Sigmoid colon (tissue), 7 donors: ENCODE data around the gene SPDYE2. TPM values are rescaled to one million over a fixed set of nuclear protein-coding genes. Genes with fewer than 3 reads are reported as not detected.
"Not testable (repeated sequence)": the region's sequence is repeated elsewhere in the genome, so short reads cannot be mapped to it uniquely, and the experiment has no call there.

Experiments used
- DNase-seq: peaks from one replicate; pipeline ENCODE4 v3.0.0-alpha.2; 2019
- H3K27ac ChIP-seq, 4 donors: fragments of 200-600 bp; sonication (generic); one replicate each; pipeline ENCODE4 v1.5.1; 2016 to 2019; ENCODE audit warnings: mild to moderate bottlenecking in 1 of 4
- H3K27me3 ChIP-seq, 3 donors: fragments of 200-600 bp; sonication (generic); one replicate each; pipeline ENCODE4 v1.5.1; 2019; ENCODE audit warnings: mild to moderate bottlenecking in 1 of 3
- H3K36me3 ChIP-seq, 4 donors: fragments of 200-600 bp; sonication (generic); one replicate each; pipeline ENCODE4 v1.5.1; 2016 to 2019
- H3K4me1 ChIP-seq, 4 donors: fragments of 200-600 bp; sonication (generic); one replicate each; pipeline ENCODE4 v1.5.1; 2017 to 2019
- H3K4me3 ChIP-seq, 4 donors: fragments of 200-600 bp; sonication (generic); one replicate each; pipeline ENCODE4 v1.5.1; 2017 to 2019; ENCODE audit warnings: mild to moderate bottlenecking in 2 of 4, moderate library complexity in 1 of 4
- H3K9me3 ChIP-seq, 4 donors: fragments of 200-600 bp in 3 of 4; sonication (generic) in 3 of 4; one replicate each; pipeline versions ENCODE4 v1.5.1 to v1.6.1; 2013 to 2019
- POLR2A ChIP-seq, 2 donors: fragments of 450-650 bp; IDR thresholded peaks; one replicate each; pipeline ENCODE4 v1.6.1; 2016; ENCODE audit warnings: antibody characterized with exemption in 2 of 2, mild to moderate bottlenecking in 2 of 2, moderate library complexity in 2 of 2
- POLR2AphosphoS5 ChIP-seq, 4 donors: sonication (generic); formaldehyde crosslinking; IDR thresholded peaks; one replicate each; pipeline ENCODE4 v1.6.1; 2017; ENCODE audit warnings: antibody characterized with exemption in 4 of 4
- WGBS, 2 donors: extraction: QIAGEN DNeasy Blood & Tissue Kit; methylation state at CpG; one replicate each; pipeline ENCODE4 v1.1.7; 2013; 5-methylcytosine and 5-hydroxymethylcytosine counted together
- intact Hi-C: fragments of 100-400 bp; cut with DNase I; formaldehyde crosslinking; loops from one replicate; pipeline ENCODE4 v1.15.1; 2023
- polyA plus RNA-seq, 3 donors: library from polyadenylated mRNA; stranded (reverse); fragments of 200-250 nt; gene quantifications; one replicate each; pipeline ENCODE4 v1.2.3, GENCODE V29; 2013
- total RNA-seq, 4 donors: library from RNA; depleted of rRNA; stranded (reverse); fragments of >200 nt; gene quantifications; one replicate each; pipeline ENCODE4 v1.1.0, GENCODE V29; 2016
- TF ChIP-seq, protein P1 (sequence below), 4 experiments: fragments of 450-650 bp in 3 of 4; fragments of 200-600 bp in 1 of 4; IDR thresholded peaks; one replicate each; pipeline ENCODE4 v1.5.1; 2016 to 2019; ENCODE audit warnings: antibody characterized with exemption in 4 of 4, mild to moderate bottlenecking in 3 of 4, moderate library complexity in 2 of 4
- donor health status: healthy with polysubstance abuse.
- donor health status: Bipolar disorder and iron deficiency.
- donor health status: healthy.

The SPDYE2 gene
- total and polyA plus RNA-seq, 7 donors = 0.12 TPM; not detected in 6

DNA sequence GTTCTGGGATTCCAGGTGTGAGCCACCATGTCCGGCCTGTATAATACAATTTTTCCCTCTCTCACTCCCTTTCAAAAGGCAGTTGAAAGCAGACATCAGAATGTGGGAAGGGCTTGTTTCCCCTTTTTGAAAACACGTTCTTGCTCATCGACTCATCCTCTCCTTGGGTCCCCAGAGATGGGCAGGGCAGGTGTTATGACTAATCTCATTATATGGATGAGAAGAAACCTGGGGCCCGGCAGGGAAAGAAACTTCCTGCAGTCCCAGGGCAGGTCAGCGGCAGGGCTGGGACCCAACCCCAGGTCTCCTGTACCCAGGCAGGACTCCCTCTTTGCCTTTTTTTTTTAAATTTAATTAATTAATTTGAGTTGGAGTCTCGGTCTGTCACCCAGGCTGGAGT is 4.7 kb upstream of the SPDYE2 start:
- peak; percentile 27 for DNase-seq
- H3K9me3 ChIP-seq, H3K27ac ChIP-seq, H3K4me3 ChIP-seq, intact Hi-C loops, H3K4me1 ChIP-seq, H3K27me3 ChIP-seq, H3K36me3 ChIP-seq: not testable (repeated sequence)
- 77 to 88% methylated on average over 1 to 2 of the region's 6 CpGs for WGBS, 2 donors

DNA sequence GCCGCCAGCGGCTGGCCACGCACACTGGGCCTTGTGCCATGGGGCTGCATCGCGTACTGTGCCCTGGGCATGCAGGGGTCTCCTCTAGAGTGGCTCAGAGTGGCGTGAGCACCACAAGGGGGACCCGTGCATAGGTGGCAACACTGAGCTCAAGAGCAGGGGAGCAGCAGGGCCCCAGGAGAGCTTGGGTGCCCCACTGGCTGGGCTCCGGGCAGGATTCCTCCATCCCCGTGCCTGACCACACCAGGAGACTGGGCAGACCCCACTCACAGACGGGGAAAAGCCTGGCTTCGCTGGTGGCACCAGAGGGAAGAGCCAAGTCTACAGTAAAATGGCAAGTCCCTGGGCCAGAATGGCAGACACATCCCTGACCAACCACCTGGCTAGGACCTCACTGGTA is 17.6 kb downstream of the SPDYE2 start:
- intact Hi-C loops, H3K4me1 ChIP-seq, H3K27me3 ChIP-seq, H3K9me3 ChIP-seq, H3K4me3 ChIP-seq, H3K36me3 ChIP-seq, DNase-seq, H3K27ac ChIP-seq: not testable (repeated sequence)
- 94 to 95% methylated on average over 4 of the region's 11 CpGs for WGBS, 2 donors

DNA sequence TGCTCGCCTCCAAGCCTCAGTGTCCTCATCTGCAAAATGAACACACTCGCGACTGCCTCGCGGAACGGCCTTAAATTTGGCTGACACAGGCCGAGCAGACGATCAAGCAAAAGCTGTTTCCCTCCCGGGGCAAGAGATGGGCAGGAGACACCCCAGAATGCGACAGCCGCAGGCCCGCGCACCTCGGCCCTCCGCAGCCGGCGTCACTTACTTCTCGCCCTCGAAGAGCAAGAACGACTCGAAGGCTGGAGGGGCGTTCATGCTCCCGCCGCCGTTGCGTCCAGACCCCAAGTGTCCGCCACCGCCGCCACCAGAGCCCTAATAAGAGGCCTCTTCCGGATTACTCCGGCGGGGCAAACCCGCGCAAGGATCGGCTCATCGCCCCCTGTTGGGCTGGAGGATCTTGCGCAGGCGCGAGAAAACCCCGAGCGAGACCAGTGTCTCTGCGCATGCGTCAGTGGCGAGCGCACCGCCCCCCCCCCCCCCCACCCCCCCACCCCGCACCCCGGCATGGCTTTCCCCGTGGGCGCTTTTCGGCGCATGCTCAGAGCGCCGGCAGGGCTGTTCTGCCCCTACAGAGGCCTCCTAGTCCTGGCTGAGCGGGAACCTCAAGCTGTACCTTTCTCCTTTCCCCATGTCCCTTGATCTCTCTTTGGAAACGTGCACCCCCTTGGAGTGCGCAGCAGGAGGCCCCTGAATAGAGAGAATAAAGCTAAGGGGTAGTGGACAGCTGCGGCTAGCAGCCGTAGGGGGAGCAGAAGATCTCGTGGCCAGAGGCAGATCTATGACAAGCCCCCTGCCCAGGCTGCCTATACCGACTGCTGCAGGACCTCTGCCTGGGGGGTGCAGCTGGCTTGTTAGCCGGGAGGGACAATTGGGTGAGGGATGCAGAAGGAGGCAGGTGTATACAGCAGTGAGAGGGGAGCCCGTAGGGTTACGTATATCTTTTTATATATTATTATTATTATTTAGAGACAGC is 21.5 kb downstream of the SPDYE2 start, which contains the start of gene POLR2J3:
TSS of gene POLR2J3 (minus strand) at position 323 of the 979 bp plus-strand sequence. CDS start at position 261, 62 bp downstream.
- H3K4me1 ChIP-seq, H3K9me3 ChIP-seq, intact Hi-C loops, H3K27me3 ChIP-seq, H3K36me3 ChIP-seq: not testable (repeated sequence)
- Histone ChIP-seq H3K27ac (peak within 1 kb of the TSS; percentile 68 to 85 (median 78)), H3K4me3 (peak within 1 kb of the TSS; percentile 54 to 82 (median 63))
- 0% methylated on average over 54 of the region's 64 CpGs for WGBS, 2 donors
- TF ChIP-seq, protein P1, sequence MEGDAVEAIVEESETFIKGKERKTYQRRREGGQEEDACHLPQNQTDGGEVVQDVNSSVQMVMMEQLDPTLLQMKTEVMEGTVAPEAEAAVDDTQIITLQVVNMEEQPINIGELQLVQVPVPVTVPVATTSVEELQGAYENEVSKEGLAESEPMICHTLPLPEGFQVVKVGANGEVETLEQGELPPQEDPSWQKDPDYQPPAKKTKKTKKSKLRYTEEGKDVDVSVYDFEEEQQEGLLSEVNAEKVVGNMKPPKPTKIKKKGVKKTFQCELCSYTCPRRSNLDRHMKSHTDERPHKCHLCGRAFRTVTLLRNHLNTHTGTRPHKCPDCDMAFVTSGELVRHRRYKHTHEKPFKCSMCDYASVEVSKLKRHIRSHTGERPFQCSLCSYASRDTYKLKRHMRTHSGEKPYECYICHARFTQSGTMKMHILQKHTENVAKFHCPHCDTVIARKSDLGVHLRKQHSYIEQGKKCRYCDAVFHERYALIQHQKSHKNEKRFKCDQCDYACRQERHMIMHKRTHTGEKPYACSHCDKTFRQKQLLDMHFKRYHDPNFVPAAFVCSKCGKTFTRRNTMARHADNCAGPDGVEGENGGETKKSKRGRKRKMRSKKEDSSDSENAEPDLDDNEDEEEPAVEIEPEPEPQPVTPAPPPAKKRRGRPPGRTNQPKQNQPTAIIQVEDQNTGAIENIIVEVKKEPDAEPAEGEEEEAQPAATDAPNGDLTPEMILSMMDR (IDR thresholded peaks at IDR 0.05) = peak in 2 of 4 experiments; percentile 52 to 74
- peak in 1 of 2 donors; percentile 38 for TF ChIP-seq POLR2A (IDR thresholded peaks at IDR 0.05)
- peak in 3 of 4 donors; percentile 58 to 77 (median 75) for TF ChIP-seq POLR2AphosphoS5 (IDR thresholded peaks at IDR 0.05)
- peak; percentile 96 for DNase-seq

DNA sequence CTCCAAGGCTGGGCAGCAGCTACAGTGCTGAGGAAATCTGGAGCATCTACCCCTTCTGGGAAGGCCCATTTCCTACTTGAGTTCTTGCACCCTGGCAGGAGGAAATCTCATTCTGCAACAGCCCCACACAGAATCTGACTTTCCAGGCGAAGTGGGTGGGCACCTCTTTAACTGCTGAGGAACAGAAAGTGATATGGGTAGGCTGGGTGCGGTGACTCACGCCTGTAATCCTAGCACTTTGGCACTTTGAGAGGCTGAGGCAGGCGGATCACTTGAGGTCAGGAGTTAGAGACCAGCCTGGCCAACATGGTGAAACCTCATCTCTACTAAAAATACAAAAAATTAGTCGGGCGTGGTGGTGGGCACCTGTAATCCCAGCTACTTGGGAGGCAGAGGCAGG is 23.6 kb downstream of the SPDYE2 start:
- H3K27me3 ChIP-seq, H3K4me3 ChIP-seq, H3K36me3 ChIP-seq, H3K9me3 ChIP-seq, H3K27ac ChIP-seq, intact Hi-C loops, H3K4me1 ChIP-seq, DNase-seq: not testable (repeated sequence)
- WGBS, 2 donors = no CpG with 5 or more reads among the region's 6 CpGs

DNA sequence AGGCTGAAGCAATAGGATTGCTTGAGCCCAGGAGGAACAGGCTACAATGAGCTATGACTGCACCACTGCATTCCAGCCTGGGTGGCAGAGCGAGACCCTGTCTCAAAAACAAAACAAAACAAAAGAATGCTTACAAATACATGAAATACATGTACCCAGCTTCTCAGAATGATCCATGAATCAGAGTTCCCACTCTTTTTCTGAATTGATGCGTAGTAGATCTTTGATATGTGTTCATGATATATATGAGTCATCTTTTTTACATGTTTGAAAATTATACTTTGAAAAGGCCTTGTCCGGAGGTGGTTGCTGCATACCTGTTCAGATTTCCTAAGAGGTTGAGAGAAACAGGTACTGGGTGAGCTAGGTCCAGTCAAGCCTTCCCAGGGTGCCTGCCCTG is 25.3 kb downstream of the SPDYE2 start:
- H3K4me3 ChIP-seq, H3K27ac ChIP-seq, H3K4me1 ChIP-seq, intact Hi-C loops, DNase-seq, H3K36me3 ChIP-seq, H3K27me3 ChIP-seq, H3K9me3 ChIP-seq: not testable (repeated sequence)
- no CpG with 5 or more reads among the region's 3 CpGs for WGBS, 2 donors

DNA sequence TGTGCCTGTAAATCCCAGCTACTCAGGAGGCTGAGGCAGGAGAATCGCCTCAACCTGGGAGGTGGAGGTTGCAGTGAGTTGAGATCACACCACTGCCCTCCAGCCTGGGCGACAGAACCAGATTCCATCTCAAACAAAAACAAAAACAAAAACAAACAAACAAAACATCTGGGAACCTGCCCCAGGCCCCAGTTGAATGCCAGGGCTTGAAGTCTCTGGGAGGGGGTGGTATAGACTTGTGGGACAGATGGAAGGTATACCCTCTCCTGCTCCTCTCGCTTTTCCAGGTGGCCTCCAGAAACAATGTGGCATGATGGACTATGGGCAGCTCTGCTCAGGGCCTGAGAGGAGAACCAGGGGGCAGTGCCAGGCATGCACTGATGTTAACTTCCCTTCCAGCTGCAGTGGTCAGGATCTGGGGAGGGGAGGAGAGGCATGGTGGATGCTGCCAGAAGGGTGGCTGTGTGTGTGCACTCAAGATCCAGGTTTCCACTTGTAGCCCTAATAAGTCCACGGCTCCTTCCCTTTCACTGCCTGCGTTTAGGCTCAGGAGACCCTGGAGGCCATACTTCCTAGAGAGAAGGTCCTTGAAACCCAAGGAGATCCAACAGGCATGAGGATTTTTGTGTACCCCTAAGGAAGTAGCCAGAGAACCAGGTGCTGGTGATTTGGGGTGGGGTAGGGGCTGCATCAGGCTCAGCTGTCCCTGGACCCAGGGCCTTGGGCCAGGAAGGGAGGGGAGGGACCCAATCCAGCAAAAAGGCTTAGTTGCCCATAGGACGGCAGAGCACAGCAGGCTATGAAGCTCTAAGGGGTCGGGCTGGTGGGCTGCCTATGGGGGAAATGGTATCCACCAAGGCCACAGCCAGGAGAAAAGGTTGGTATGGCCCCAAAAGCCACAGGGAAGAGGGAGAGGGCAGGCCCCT is 26.6 kb downstream of the SPDYE2 start:
- H3K36me3 ChIP-seq, H3K4me1 ChIP-seq, H3K27me3 ChIP-seq, H3K9me3 ChIP-seq, H3K27ac ChIP-seq, intact Hi-C loops, H3K4me3 ChIP-seq: not testable (repeated sequence)
- DNase-seq = peak; percentile 30
- WGBS, 2 donors = 83 to 88% methylated on average over 7 of the region's 7 CpGs

DNA sequence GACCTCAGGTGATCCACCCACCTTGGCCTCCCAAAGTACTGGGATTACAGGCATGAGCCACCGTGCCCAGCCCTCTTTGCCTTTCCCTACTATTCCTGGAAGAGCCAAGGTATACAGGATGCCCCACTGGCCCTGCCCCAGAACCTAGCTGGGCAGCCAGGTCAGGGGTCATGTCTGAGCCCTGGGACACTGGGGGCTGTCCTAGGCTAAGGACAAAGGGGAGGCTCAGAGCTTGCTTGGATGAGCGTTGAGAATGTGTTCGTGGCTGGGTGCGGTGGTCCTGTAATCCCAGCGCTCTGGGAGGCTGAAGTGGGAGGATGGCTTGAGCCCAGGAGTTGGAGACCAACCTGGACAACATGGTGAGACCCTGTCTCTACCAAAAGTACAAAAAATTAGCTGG is 27.5 kb downstream of the SPDYE2 start:
- peak; percentile 40 for DNase-seq
- intact Hi-C loops, H3K4me3 ChIP-seq, H3K36me3 ChIP-seq, H3K9me3 ChIP-seq, H3K4me1 ChIP-seq, H3K27ac ChIP-seq, H3K27me3 ChIP-seq: not testable (repeated sequence)
- WGBS, 2 donors = 83 to 89% methylated on average over 5 of the region's 5 CpGs

DNA sequence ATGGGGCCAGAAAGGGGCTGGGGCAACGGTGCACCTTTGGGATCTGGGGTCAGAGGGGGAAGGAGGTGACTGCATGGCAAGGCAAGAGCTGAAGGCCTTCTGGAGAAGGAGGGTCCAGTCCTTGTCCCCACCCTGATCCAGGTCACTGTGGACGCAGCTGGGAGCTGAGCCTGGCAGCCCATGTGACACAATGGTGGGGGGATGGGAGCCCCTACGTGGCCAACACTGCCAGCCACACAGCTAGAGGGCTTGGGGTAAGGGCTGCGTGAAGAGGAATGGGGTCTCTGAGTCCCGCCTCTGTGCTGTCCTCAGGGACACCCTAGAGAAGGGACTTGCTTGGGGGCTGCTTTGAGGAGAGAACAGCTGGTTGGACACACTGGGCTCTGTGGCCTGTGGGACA is 30.7 kb downstream of the SPDYE2 start:
- intact Hi-C loops, H3K4me1 ChIP-seq, H3K27me3 ChIP-seq, DNase-seq, H3K27ac ChIP-seq, H3K36me3 ChIP-seq, H3K9me3 ChIP-seq, H3K4me3 ChIP-seq: not testable (repeated sequence)
- no CpG with 5 or more reads among the region's 5 CpGs for WGBS, 2 donors

DNA sequence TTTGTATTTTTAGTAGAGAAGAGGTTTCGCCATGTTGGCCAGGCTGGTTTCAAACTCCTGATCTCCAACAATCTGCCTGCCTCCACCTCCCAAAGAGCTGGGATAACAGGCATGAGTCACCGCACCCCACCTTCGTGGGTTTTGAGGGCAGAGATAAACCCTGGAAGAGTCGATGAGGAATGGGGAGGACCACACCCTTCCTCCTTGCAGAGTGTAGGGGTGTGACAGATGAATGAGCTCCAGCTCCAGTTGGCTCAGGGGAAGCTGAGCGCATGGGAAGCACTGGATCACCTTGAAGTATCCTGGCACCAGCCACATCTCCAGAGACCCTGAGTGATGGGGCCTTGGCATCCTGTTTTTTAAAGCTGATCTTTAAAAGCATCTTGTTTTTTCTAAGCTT is 32.5 kb downstream of the SPDYE2 start:
- intact Hi-C loops, H3K4me1 ChIP-seq, H3K27me3 ChIP-seq, H3K27ac ChIP-seq, H3K4me3 ChIP-seq, DNase-seq, H3K9me3 ChIP-seq, H3K36me3 ChIP-seq: not testable (repeated sequence)
- WGBS, 2 donors = no CpG with 5 or more reads among the region's 5 CpGs

DNA sequence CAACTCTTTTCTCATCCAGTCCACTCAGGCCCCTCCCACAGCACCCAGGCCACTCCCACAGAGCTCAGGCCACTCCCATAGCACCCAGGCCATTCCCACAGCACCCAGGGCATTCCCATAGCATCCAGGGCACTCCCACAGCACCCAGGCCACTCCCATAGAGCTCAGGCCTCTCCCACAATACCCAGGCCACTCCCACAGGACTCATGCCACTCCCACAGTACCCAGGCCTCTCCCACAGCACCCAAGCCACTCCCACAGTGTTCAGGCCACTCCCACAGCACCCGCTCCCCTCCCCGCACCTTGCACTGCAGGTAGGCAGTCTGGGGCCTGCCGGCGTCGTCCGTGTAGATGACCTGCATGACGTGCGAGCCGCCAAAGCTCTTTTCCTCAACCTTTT is 38.8 kb downstream of the SPDYE2 start:
- H3K4me3 ChIP-seq, H3K27me3 ChIP-seq, H3K4me1 ChIP-seq, H3K9me3 ChIP-seq, H3K27ac ChIP-seq, intact Hi-C loops, H3K36me3 ChIP-seq, DNase-seq: not testable (repeated sequence)
- no CpG with 5 or more reads among the region's 9 CpGs for WGBS, 2 donors

DNA sequence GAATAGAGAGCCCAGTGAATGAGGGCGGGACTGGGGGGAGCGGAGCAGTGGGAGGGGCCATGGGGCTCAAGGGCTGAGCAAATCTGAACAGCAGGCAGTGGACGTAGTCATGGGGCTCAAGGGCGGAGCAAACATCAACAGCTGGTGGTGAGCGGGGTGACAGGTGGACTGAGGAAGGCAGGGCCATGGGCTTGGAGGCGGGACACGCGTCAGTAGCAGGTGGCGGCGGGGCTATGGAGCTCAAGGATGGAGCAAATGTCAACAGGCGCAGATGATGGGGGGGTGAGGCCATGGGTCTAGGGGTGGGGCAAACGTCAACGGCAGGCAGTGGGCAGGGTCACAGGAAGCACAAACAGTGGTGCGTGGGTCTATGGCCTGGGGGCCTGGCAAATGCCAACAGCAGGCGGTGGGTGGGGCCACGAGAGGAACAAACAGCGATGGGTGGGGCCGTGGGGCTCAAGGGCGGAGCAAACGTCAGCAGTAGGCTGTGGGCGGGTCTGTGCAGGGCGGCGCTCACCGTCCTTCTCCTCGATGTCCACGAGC is 41.5 kb downstream of the SPDYE2 start:
- H3K9me3 ChIP-seq, H3K4me3 ChIP-seq, intact Hi-C loops, H3K36me3 ChIP-seq, H3K27me3 ChIP-seq, H3K4me1 ChIP-seq, H3K27ac ChIP-seq: not testable (repeated sequence)
- 5 to 29% methylated on average over 6 of the region's 26 CpGs for WGBS, 2 donors
- DNase-seq = peak; percentile 67
